ENCODE data around the gene FGF18. TPM values are rescaled to one million over a fixed set of nuclear protein-coding genes. Genes with fewer than 3 reads are reported as not detected.
A peak's percentile ranks its signal among the peaks of the same experiment; 100 is the strongest.
"Not testable (repeated sequence)": the region's sequence is repeated elsewhere in the genome, so short reads cannot be mapped to it uniquely, and the experiment has no call there.

Gene FGF18, protein sequence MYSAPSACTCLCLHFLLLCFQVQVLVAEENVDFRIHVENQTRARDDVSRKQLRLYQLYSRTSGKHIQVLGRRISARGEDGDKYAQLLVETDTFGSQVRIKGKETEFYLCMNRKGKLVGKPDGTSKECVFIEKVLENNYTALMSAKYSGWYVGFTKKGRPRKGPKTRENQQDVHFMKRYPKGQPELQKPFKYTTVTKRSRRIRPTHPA
- total RNA-seq, result 1 to 10 TPM in 1 of 3 donors, under 1 TPM in 2; 0.16 to 1.6 (median 0.33) TPM

DNA sequence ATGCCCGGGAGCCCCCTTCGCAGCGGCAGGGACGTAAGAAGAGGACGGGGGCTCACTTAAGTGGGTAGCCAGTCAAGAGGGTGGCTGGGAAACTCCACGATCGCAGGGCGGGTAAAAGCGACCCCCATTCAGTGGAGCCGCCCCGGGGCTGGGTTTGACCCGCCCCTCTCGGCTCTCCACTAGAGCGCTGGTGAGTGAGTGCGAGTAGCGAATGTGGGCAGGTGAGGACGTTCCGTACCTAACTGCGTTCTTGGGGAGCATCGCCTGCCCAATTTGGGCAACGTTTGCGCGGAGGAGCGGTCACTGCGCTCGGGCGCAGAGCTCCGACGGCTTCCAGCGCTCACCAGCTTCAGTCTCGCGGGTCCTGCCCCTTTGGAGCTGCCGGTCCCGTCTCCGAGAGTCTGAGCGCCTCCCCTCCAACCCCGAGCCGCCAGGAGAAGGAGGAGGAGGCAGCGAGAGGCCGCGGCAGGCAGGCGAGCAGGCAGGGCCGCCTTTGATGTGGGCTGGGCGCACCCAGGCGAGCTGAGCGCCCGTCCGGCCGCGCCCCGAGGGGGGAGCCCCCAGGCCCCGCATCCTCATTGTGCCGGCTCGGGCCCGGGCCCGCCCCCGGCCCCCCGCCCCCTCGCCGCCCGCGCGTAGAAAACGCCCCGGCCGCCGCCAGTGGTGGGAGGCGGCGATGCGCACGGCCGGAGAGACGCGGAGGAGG, at the start of gene FGF18:
TSS of gene FGF18 (plus strand) at position 666 of the 706 bp plus-strand sequence. CDS start 553 bp downstream, outside the sequence.
- intact Hi-C loops (cut with DNase I; ENCODE audit: low total_unique reads), result loop anchor here (2.0 kb wide), 1 partner anchor 72 kb away; no protein-coding TSS in a partner anchor
- H3K4me1 ChIP-seq, result peaks cover 6 to 13% of the 10 kb centered on the region in 2 donors
- H3K27ac ChIP-seq, result no peak within 1 kb of the TSS
- peaks cover 0 to 20% of the 10 kb centered on the region in 2 donors for H3K27me3 ChIP-seq
- H3K9me3 ChIP-seq, result no peaks in the 10 kb centered on the region
- DNase-seq (ENCODE audit: low spot score in 2 of 2), result no peak
- H3K4me3 ChIP-seq, result peak within 1 kb of the TSS; percentile 38 to 66 (median 41)
- H3K36me3 ChIP-seq, result no peaks in the 10 kb centered on the region
- TF ChIP-seq, protein P1, sequence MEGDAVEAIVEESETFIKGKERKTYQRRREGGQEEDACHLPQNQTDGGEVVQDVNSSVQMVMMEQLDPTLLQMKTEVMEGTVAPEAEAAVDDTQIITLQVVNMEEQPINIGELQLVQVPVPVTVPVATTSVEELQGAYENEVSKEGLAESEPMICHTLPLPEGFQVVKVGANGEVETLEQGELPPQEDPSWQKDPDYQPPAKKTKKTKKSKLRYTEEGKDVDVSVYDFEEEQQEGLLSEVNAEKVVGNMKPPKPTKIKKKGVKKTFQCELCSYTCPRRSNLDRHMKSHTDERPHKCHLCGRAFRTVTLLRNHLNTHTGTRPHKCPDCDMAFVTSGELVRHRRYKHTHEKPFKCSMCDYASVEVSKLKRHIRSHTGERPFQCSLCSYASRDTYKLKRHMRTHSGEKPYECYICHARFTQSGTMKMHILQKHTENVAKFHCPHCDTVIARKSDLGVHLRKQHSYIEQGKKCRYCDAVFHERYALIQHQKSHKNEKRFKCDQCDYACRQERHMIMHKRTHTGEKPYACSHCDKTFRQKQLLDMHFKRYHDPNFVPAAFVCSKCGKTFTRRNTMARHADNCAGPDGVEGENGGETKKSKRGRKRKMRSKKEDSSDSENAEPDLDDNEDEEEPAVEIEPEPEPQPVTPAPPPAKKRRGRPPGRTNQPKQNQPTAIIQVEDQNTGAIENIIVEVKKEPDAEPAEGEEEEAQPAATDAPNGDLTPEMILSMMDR (IDR thresholded peaks at IDR 0.05), result peak in 2 of 3 donors; percentile 1 to 31
- TF ChIP-seq POLR2A (IDR thresholded peaks at IDR 0.05), result no peak

DNA sequence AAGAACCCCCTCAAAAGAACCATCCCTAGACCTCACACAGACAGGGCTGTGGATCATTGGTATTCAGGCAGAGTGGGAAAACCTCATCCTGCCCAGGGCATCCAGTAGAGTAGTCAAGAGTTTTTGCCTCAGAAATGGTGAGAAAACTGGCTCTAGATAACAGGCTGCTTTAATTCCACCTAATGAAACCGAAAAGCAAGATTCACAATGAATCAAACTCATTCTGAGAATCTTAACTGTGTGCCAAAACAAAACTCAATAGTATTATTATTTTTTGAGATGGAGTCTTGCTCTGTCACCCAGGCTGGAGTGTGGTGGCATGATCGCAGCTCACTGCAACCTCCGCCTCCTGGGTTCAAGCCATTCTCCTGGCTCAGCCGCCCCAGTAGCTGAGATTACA, 49.5 kb upstream of the FGF18 start:
- Histone ChIP-seq H3K36me3 (no peaks in the 10 kb centered on the region), H3K27me3 (peaks cover 0 to 7% of the 10 kb centered on the region in 2 donors), H3K27ac (no peak overlapping the region), H3K9me3 (no peaks in the 10 kb centered on the region), H3K4me3 (no peak overlapping the region), H3K4me1 (no peaks in the 10 kb centered on the region)
- intact Hi-C loops (cut with DNase I; ENCODE audit: low total_unique reads), result no loop called here
- no peak for DNase-seq (ENCODE audit: low spot score in 2 of 2)
- TF ChIP-seq POLR2AphosphoS5 (IDR thresholded peaks at IDR 0.05) (no peak), POLR2A (IDR thresholded peaks at IDR 0.05) (no peak)
- TF ChIP-seq, protein P1 (IDR thresholded peaks at IDR 0.05), result no peak

DNA sequence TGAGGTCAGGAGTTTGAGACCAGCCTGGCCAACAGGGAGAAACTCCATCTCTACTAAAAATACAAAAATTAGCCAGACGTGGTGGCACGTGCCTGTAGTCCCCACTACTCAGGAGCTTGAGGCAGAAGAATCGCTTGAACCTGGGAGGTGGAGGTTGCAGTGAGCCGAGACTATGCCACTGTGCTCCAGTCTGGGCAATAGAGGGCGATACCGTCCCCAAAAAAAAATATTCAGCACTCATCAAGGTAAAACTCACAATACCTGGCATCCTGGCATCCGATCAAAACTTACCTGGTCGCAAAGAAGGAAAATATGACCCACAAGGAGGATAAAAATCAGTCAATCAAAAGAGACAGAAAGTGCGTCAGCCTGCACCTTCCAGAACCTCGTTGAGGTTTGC, 48.6 kb upstream of the FGF18 start:
- H3K27me3 ChIP-seq; H3K4me1 ChIP-seq; intact Hi-C loops (cut with DNase I; ENCODE audit: low total_unique reads); H3K36me3 ChIP-seq; H3K9me3 ChIP-seq; DNase-seq (ENCODE audit: low spot score in 2 of 2); H3K27ac ChIP-seq; H3K4me3 ChIP-seq: not testable (repeated sequence)

DNA sequence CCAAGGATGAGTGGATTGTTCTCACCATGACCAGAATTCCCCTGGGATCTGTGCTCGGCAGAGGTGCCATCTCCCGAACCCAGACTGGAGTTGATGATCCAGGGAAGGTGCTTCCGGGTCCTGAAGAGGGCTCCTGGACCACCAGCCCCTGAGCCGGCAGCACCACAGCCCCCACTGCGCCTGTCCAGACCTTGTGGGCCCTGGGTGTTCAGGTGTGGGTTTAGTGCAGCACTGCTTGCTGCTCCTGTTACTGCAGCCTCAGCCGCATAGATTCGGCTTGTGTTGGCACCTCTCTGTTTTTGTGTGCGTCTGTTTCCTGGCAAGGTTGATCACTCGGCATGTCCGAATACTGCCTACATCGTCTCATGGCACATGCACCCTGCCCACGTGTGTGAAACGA, 48.1 kb upstream of the FGF18 start:
- no peak for TF ChIP-seq POLR2A (IDR thresholded peaks at IDR 0.05)
- TF ChIP-seq, protein P1 (IDR thresholded peaks at IDR 0.05), result no peak
- TF ChIP-seq POLR2AphosphoS5 (IDR thresholded peaks at IDR 0.05), result no peak

DNA sequence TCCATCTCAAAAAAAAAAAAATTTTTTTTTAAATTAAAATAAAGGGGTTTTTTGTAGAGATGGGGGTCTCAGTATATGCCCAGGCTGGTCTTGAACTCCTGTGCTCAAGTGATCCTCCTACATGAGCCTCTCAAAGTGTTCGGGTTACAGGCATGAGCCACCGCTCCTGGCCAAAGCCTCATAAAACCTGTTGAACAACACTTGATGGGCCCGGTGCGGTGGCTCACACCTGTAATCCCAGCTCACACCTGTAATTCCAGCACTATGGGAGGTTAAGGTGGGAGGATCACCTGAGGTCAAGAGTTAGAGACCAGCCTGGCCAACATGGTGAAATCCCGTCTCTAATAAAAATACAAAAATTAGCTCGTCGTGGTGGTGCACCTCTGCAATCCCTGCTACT, 39.5 kb upstream of the FGF18 start:
- no peaks in the 10 kb centered on the region for H3K4me1 ChIP-seq
- no peak for DNase-seq (ENCODE audit: low spot score in 2 of 2)
- H3K27me3 ChIP-seq, result no peaks in the 10 kb centered on the region
- no peaks in the 10 kb centered on the region for H3K9me3 ChIP-seq
- H3K4me3 ChIP-seq, result no peak overlapping the region
- TF ChIP-seq POLR2AphosphoS5 (IDR thresholded peaks at IDR 0.05) (no peak), POLR2A (IDR thresholded peaks at IDR 0.05) (no peak)
- TF ChIP-seq, protein P1 (IDR thresholded peaks at IDR 0.05), result no peak
- H3K27ac ChIP-seq, result no peak overlapping the region
- intact Hi-C loops (cut with DNase I; ENCODE audit: low total_unique reads), result no loop called here
- no peaks in the 10 kb centered on the region for H3K36me3 ChIP-seq

More for the DNA sequence above, 48.1 kb upstream of the FGF18 start:
- no peak for DNase-seq (ENCODE audit: low spot score in 2 of 2)
- H3K36me3 ChIP-seq, result no peaks in the 10 kb centered on the region
- H3K4me1 ChIP-seq, result no peaks in the 10 kb centered on the region
- H3K4me3 ChIP-seq, result no peak overlapping the region
- no peak overlapping the region for H3K27ac ChIP-seq
- intact Hi-C loops (cut with DNase I; ENCODE audit: low total_unique reads), result no loop called here
- no peaks in the 10 kb centered on the region for H3K27me3 ChIP-seq
- H3K9me3 ChIP-seq, result no peaks in the 10 kb centered on the region

DNA sequence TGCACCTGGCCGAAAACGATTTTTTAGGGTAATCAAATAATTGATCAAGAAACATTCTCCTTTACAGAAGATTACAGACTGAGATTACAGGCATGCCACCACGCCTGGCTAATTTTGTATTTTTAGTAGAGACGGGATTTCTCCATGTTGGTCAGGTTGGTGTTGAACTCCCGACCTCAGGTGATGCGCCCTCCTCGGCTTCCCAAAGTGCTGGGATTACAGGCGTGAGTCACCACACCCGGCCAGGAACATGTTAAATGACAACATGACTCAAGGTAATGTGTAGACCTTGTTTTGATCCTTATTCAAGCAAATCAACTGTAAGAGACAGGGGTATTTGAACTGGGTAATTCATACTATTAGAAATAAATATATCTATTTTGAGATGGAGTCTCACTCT, 35.0 kb upstream of the FGF18 start:
- H3K27me3 ChIP-seq; intact Hi-C loops (cut with DNase I; ENCODE audit: low total_unique reads); H3K36me3 ChIP-seq; H3K9me3 ChIP-seq; H3K4me3 ChIP-seq; DNase-seq (ENCODE audit: low spot score in 2 of 2); H3K27ac ChIP-seq; H3K4me1 ChIP-seq: not testable (repeated sequence)

DNA sequence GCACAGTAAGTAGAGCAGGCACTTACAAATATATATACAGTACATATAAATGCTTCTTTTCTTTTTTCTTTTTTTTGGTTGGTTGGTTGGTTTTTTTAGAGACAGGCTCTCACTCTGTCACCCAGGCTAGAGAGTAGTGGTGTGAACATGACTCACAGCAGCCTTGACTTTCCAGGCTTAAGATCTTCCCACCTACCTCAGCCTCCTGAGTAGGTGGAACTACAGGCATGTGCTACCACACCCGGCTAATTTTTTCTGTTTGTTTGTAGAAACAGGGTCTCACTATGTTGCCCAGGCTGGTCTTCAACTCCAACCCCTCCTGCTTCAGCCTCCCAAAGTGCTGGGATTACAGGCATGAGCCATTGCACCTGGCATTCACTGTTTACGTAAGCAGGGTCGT, 34.4 kb upstream of the FGF18 start:
- intact Hi-C loops (cut with DNase I; ENCODE audit: low total_unique reads); H3K9me3 ChIP-seq; H3K27me3 ChIP-seq; DNase-seq (ENCODE audit: low spot score in 2 of 2); H3K4me3 ChIP-seq; H3K4me1 ChIP-seq; H3K36me3 ChIP-seq; H3K27ac ChIP-seq: not testable (repeated sequence)
